HEK293 (cell line): ENCODE results near the gene PPID.

Experiments
- CTCF ChIA-PET: fragments of 350-600 bp; formaldehyde crosslinking; extraction: SDS; loops from one replicate; lab custom pipeline; 2021; ENCODE audit warnings: antibody characterized with exemption; lab: Yijun Ruan, JAX
- POLR2A ChIA-PET: fragments of 300-600 bp; formaldehyde crosslinking; extraction: SDS; loops from one replicate; lab custom pipeline; 2020; ENCODE audit warnings: antibody characterized with exemption, inconsistent platforms; lab: Yijun Ruan, JAX
- H3K27ac ChIP-seq: fragments of 200-500 bp; sonication (Bioruptor generic); 2 replicates; pipeline ENCODE4 v1.5.1; 2014; ENCODE audit warnings: low read depth, low read length, control low read depth, inconsistent platforms; ENCODE audit errors: extremely low read depth
- H3K36me3 ChIP-seq, 2 experiments: fragments of 200-500 bp in 1 of 2; sonication (Bioruptor generic) in 1 of 2; 1 replicate in 1 of 2; 2 replicates in 1 of 2; pipeline ENCODE4 v1.5.1; 2014 to 2017; ENCODE audit warnings: inconsistent platforms in 2 of 2, low read length in 2 of 2; ENCODE audit not compliant: control insufficient read depth in 2 of 2, insufficient read depth in 1 of 2
- H3K4me1 ChIP-seq: fragments of 200-500 bp; sonication (Bioruptor generic); 2 replicates; pipeline ENCODE4 v1.5.1; 2014; ENCODE audit warnings: mild to moderate bottlenecking, low read length, inconsistent platforms; ENCODE audit not compliant: control insufficient read depth, insufficient read depth
- H3K4me3 ChIP-seq: 2 replicates; pipeline ENCODE4 v1.5.1; 2011; ENCODE audit warnings: low read depth, mild to moderate bottlenecking, control low read depth, low read length, moderate library complexity
- H3K9me3 ChIP-seq: fragments of 200-500 bp; sonication (Bioruptor generic); 2 replicates; pipeline ENCODE4 v1.5.1; 2014; ENCODE audit warnings: low read depth, low read length, inconsistent platforms; ENCODE audit not compliant: control insufficient read depth, insufficient read depth
- ELK4 ChIP-seq: IDR thresholded peaks from 2 replicates; pipeline ENCODE4 v1.6.1; 2011; ENCODE audit warnings: mild to moderate bottlenecking, low read depth, low read length, borderline replicate concordance
- OSR2 ChIP-seq: fragments of 450-650 bp; formaldehyde crosslinking; IDR thresholded peaks from 2 replicates; pipeline ENCODE4 v1.5.1; 2016; ENCODE audit warnings: missing biosample characterization, missing genetic modification characterization
- PRDM10 ChIP-seq: fragments of 450-650 bp; formaldehyde crosslinking; IDR thresholded peaks from 2 replicates; pipeline ENCODE4 v1.5.1; 2016; ENCODE audit warnings: missing biosample characterization, missing genetic modification characterization
- WT1 ChIP-seq: fragments of 450-650 bp; formaldehyde crosslinking; IDR thresholded peaks from 2 replicates; pipeline ENCODE4 v1.5.1; 2016; ENCODE audit warnings: missing biosample characterization, missing genetic modification characterization
- ZFP3 ChIP-seq: fragments of 450-650 bp; formaldehyde crosslinking; IDR thresholded peaks from 2 replicates; pipeline ENCODE4 v1.5.1; 2016; ENCODE audit warnings: low read depth, missing biosample characterization, missing genetic modification characterization
- ZNF121 ChIP-seq: fragments of 450-650 bp; formaldehyde crosslinking; IDR thresholded peaks from 2 replicates; pipeline ENCODE4 v1.5.1; 2016; ENCODE audit warnings: missing biosample characterization, missing genetic modification characterization
- ZNF132 ChIP-seq: fragments of 450-650 bp; formaldehyde crosslinking; IDR thresholded peaks from 2 replicates; pipeline ENCODE4 v1.5.1; 2017; ENCODE audit warnings: missing biosample characterization, missing genetic modification characterization, borderline replicate concordance
- ZNF157 ChIP-seq: fragments of 450-650 bp; formaldehyde crosslinking; IDR thresholded peaks from 2 replicates; pipeline ENCODE4 v1.5.1; 2016; ENCODE audit warnings: missing biosample characterization, missing genetic modification characterization
- ZNF16 ChIP-seq: fragments of 450-650 bp; formaldehyde crosslinking; IDR thresholded peaks from 2 replicates; pipeline ENCODE4 v1.5.1; 2016; ENCODE audit warnings: low read depth, missing biosample characterization, missing genetic modification characterization
- ZNF169 ChIP-seq: fragments of 450-650 bp; formaldehyde crosslinking; IDR thresholded peaks from 2 replicates; pipeline ENCODE4 v1.5.1; 2016; ENCODE audit warnings: missing biosample characterization, missing genetic modification characterization
- ZNF202 ChIP-seq: fragments of 450-650 bp; formaldehyde crosslinking; IDR thresholded peaks from 2 replicates; pipeline ENCODE4 v1.5.1; 2016; ENCODE audit warnings: missing biosample characterization, missing genetic modification characterization, borderline replicate concordance
- ZNF324 ChIP-seq: fragments of 450-650 bp; formaldehyde crosslinking; IDR thresholded peaks from 2 replicates; pipeline ENCODE4 v1.5.1; 2016; ENCODE audit warnings: missing biosample characterization, missing genetic modification characterization
- ZNF510 ChIP-seq: fragments of 450-650 bp; formaldehyde crosslinking; IDR thresholded peaks from 2 replicates; pipeline ENCODE4 v1.5.1; 2018; ENCODE audit warnings: mild to moderate bottlenecking, missing genetic modification characterization, missing biosample characterization; ENCODE audit not compliant: insufficient replicate concordance
- ZNF513 ChIP-seq: fragments of 450-650 bp; IDR thresholded peaks from 2 replicates; pipeline ENCODE4 v1.5.1; 2018; ENCODE audit warnings: missing biosample characterization, missing genetic modification characterization
- ZNF544 ChIP-seq: fragments of 450-650 bp; formaldehyde crosslinking; IDR thresholded peaks from 2 replicates; pipeline ENCODE4 v1.5.0; 2017; ENCODE audit warnings: missing biosample characterization, missing genetic modification characterization
- ZNF558 ChIP-seq: fragments of 450-650 bp; formaldehyde crosslinking; IDR thresholded peaks from 2 replicates; pipeline ENCODE4 v1.5.1; 2016; ENCODE audit warnings: missing biosample characterization, missing genetic modification characterization
- ZNF571 ChIP-seq: fragments of 450-650 bp; formaldehyde crosslinking; IDR thresholded peaks from 2 replicates; pipeline ENCODE4 v1.5.0; 2017; ENCODE audit warnings: missing biosample characterization, missing genetic modification characterization
- ZNF654 ChIP-seq: fragments of 450-650 bp; formaldehyde crosslinking; IDR thresholded peaks from 2 replicates; pipeline ENCODE4 v1.5.1; 2016; ENCODE audit warnings: low read depth, missing biosample characterization, missing genetic modification characterization
- ZNF658 ChIP-seq: fragments of 450-650 bp; formaldehyde crosslinking; IDR thresholded peaks from 2 replicates; pipeline ENCODE4; 2016; ENCODE audit warnings: missing biosample characterization, missing genetic modification characterization
- ZNF701 ChIP-seq: fragments of 450-650 bp; formaldehyde crosslinking; IDR thresholded peaks from 2 replicates; pipeline ENCODE4 v1.5.1; 2016; ENCODE audit warnings: missing biosample characterization, missing genetic modification characterization
- ZSCAN23 ChIP-seq: fragments of 450-650 bp; formaldehyde crosslinking; IDR thresholded peaks from 2 replicates; pipeline ENCODE4 v1.5.1; 2016; ENCODE audit warnings: missing biosample characterization, missing genetic modification characterization
- TF ChIP-seq, protein P1 (sequence below): fragments of 450-650 bp; formaldehyde crosslinking; IDR thresholded peaks from 2 replicates; pipeline ENCODE4 v1.5.1; 2016; ENCODE audit warnings: missing biosample characterization, missing genetic modification characterization
- TF ChIP-seq, protein P2 (sequence below): sonication (generic); formaldehyde crosslinking; IDR thresholded peaks from 2 replicates; pipeline ENCODE4 v1.8.1; 2022; ENCODE audit warnings: mild to moderate bottlenecking, moderate library complexity, missing genetic modification reagents

PPID gene

GRCh38 chr4:158688813-158689212 is 34.4 kb downstream of the PPID start:
- no peak for TF ChIP-seq ZNF16 (tag by site-specific recombination)
- no peak for TF ChIP-seq ZNF157 (tag by site-specific recombination)
- TF ChIP-seq ZNF701 (tag by site-specific recombination), result no peak
- no peak for TF ChIP-seq ZSCAN23 (tag by site-specific recombination)
- TF ChIP-seq ZNF510 (tag by site-specific recombination), result no peak
- TF ChIP-seq PRDM10 (tag by site-specific recombination), result no peak
- TF ChIP-seq ZNF121 (tag by site-specific recombination), result no peak
- no peak for TF ChIP-seq ZNF202 (tag by site-specific recombination)
- TF ChIP-seq ZNF558 (tag by site-specific recombination), result no peak
- TF ChIP-seq, protein P1, sequence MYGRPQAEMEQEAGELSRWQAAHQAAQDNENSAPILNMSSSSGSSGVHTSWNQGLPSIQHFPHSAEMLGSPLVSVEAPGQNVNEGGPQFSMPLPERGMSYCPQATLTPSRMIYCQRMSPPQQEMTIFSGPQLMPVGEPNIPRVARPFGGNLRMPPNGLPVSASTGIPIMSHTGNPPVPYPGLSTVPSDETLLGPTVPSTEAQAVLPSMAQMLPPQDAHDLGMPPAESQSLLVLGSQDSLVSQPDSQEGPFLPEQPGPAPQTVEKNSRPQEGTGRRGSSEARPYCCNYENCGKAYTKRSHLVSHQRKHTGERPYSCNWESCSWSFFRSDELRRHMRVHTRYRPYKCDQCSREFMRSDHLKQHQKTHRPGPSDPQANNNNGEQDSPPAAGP (tag by site-specific recombination), result no peak
- TF ChIP-seq ZNF654 (tag by site-specific recombination), result no peak
- no peak for TF ChIP-seq ZNF571 (tag by site-specific recombination)
- TF ChIP-seq ZNF169 (tag by site-specific recombination), result no peak
- TF ChIP-seq, all 188 proteins: peak for 0
- POLR2A ChIA-PET, result no interaction called here
- Histone ChIP-seq H3K36me3 (peaks cover 0 to 23% of the 10 kb centered on the region in 2 experiments; a peak in 2 of 3 replicates), H3K4me1 (no peaks in the 10 kb centered on the region), H3K9me3 (no peaks in the 10 kb centered on the region), H3K4me3 (no peak overlapping the region), H3K27ac (no peak overlapping the region)
- CTCF ChIA-PET, result no interaction called here

- TF ChIP-seq, protein P2, sequence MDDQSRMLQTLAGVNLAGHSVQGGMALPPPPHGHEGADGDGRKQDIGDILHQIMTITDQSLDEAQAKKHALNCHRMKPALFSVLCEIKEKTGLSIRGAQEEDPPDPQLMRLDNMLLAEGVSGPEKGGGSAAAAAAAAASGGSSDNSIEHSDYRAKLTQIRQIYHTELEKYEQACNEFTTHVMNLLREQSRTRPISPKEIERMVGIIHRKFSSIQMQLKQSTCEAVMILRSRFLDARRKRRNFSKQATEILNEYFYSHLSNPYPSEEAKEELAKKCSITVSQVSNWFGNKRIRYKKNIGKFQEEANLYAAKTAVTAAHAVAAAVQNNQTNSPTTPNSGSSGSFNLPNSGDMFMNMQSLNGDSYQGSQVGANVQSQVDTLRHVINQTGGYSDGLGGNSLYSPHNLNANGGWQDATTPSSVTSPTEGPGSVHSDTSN (CRISPR knock-in tag), result no peak
- TF ChIP-seq WT1 (tag by site-specific recombination) (no peak), ZNF324 (tag by site-specific recombination) (no peak), ZNF544 (tag by site-specific recombination) (no peak), OSR2 (tag by site-specific recombination) (no peak), ZNF132 (no peak), ZNF513 (no peak), ELK4 (no peak), ZNF510 (tag by site-specific recombination) (no peak), ZFP3 (no peak), ZNF658 (tag by site-specific recombination) (no peak)
- Histone ChIP-seq H3K4me1 (no peaks in the 10 kb centered on the region), H3K36me3 (peaks cover 0 to 12% of the 10 kb centered on the region in 2 experiments; a peak in 1 of 3 replicates), H3K4me3 (no peak overlapping the region), H3K27ac (no peak overlapping the region), H3K9me3 (no peaks in the 10 kb centered on the region)
- ChIA-PET POLR2A (no interaction called here), CTCF (no interaction called here)
Observed at GRCh38 chr4:158682066-158682465, 41.1 kb downstream of the PPID start.
